Stimulated activated naive CD4-positive, alpha-beta T cell treated with Interleukin-2 at 50 U/mL for 16 hours (primary cell): ENCODE results near the gene TCERG1L.
"Not testable (repeated sequence)": the region's sequence is repeated elsewhere in the genome, so short reads cannot be mapped to it uniquely, and the experiment has no call there.

Experiments
- DNase-seq: peaks from one replicate; lab custom pipeline; 2025; lab: John Stamatoyannopoulos, UW

The TCERG1L gene

DNA sequence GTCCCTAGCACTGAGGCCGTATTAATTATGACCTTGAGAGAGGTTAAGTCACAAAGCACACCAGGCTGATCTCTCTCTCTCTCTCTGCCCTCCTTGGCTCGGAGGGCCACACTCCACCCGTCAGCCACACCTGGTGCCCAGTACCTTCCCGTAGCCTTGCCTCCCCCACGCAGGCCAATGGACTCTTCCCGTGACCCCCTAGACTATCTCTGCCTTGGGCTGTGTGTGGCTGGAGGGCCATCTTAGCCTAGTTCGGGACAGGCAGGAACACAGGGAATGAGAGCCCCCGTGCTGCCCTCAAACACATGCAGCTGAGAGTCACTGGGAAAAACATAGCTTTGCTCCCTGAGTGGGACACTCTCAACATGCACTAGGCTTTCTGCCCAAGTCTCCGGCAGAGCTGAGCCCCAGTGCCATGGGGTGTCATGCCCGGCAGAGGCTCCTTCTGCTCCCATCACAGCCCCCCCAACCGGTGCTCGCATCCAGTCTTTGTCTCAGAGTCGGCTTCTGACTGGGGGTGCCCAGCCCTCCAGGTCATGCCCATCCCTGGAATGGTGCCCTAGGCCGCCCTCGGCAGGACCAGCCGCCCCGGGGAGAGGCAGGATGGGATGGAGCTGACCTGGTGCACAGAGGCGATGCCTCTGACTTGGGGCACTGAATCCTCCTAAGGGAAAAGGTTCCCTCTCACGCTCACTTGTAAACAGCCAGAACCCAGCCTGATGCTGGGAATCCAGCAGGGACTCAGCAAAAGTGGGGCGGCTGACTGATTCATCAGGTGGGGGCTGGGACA lies 63.0 kb downstream of the TCERG1L start:
- no peak for DNase-seq

DNA sequence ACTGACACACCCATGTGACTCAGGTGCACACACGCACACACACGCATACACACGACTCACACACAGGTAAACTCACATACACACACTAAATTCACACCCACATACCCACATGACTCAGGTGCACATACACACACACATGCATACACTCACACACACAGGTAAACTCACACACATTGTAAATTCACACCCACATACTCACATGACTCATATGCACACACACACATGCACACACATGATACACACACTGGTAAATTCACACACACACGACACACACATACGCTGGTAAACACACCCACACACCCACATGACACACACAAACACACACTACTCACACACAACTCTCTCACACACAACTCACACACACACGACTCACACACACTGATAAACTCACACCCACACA lies 63.6 kb downstream of the TCERG1L start:
- no peak for DNase-seq

DNA sequence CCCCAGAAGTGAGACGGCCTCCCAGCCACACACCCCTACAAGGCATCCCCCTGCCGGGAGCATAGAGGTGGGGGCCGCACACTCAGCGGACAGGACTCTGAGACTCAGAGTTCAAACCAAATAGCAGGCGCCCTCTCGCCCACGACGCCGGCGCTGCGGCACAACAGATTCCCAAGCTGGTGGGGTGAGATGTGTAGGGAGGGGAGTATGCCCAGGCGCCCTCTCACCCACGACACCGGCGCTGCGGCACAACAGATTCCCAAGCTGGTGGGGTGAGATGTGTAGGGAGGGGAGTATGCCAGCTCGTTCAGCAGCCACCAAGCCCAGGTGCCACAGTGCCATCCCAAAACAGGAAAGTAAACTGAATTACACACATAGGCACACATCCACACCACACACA lies 64.7 kb downstream of the TCERG1L start:
- DNase-seq: no peak

DNA sequence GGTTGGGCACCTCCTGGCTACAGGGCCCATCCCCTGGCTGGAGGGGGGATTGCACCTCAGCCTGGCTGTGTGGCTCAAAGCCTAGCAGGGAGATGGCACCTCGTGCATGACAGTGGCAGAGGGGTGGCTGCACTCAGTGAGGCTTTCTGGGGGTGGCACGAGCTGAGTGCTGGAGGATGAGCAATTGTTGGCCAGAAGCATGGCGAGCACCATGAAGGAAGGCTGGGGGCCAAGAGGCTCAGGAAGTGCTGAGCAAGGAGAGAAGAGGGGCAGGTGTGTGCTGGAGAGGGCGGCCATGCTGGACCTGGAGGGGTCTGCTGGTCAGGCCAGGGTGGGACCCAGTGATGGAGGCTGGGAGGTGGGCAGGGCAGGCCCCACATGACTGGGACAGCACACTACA lies 65.4 kb downstream of the TCERG1L start:
- DNase-seq: no peak

DNA sequence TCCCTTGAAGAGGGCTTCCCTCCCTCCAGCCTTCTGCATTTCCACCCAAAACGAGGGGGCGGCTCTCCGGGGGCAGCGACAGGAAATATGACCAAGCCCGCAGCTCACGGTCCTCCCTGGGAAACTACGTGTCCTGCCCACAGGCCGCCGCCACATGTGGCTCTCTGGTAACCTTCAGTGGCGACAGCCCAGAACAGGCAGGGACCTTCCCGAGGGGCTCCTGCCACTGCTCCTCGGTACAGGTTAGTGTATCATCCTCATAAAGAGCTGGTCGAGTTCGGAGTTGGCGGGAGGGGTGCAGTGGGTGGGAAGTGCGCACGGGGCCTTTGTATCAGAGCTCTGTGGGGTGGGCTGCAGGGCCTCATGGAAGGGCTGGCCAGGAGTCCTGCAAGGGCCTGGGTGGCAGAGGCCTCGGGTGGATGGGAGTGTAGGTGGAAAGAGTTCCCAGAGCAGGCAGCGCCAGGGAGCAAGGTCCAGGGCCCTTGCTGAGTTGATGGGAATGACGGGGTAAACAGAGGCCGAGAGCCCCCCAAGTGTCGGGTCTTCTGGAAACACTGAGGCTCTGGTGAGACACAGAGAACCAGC lies 66.0 kb downstream of the TCERG1L start:
- no peak for DNase-seq

DNA sequence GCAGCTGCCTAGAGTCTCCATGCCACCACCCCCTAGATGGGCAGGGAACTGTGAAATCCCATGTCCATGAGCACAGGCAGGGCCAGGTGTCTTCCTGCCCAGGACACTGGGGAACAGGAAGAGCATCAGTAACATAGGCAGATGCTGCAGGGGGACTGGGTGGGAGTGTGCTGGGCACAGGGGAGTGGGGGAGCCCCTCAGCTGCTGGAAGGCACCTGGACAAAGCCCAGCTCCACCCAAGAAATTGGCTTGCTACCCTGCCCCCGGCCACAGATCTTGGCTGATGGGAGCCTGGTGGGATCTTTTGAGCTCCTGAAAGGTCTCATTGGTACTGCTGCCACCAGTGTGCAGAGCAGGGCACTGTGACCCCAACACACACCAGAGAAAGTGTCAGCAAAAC lies 66.7 kb downstream of the TCERG1L start:
- DNase-seq: no peak

DNA sequence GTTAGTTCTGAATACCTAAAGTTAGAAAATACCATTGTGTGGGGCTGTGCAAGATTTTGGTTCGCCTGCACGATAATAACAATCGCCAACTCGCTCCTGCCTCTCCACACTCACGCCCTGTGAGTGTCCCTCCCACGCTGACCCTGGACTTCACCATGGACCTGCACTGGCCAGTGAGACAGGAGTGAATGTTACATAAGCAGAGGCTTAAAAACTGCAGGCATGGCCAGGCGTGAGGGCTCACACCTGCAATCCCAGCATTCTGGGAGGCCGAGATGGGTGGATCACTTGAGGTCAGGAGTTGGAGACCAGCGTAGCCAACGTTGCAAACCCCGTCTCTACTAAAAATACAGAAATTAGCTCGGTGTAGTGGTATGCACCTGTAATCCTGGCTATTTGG lies 68.4 kb downstream of the TCERG1L start:
- DNase-seq: no peak

DNA sequence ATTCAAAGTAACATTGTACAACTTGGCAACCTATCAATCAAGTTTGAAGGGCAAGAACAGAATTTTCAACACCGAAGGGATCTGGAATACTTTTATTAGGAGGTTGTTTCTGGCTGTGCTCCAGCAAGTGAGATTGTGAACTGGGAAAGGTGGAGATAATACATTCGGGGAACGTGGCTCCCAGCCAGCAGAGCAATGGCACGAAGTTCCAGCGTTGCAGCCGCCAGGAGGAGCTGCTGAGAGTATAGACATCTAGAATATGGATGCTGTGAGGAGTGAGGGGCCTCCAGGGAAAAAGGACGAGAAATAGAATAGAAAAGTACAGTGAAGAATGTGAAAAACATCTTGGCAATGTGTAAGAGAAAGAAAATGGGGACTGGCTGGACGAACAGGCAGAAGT lies 69.5 kb downstream of the TCERG1L start:
- DNase-seq: no peak

DNA sequence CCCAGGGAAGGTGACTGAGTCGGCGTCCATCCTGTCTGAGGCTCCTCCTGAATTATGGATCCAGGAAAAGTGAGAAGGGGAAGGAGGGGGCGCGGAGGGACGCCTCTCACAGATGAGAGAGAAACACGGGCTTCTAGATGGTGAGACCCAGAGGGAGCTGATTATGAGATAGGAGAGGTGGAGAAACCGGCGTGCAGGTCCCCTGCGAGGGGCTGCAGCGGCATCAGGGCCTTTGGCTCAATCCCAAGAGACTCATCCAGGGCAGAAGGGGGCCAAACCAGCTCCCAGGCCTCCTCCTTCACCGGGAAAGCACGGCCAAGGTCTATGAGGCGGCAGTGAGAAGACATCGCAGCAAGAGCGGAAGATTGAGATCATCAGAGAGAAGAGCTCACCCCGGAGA lies 70.8 kb downstream of the TCERG1L start:
- no peak for DNase-seq

DNA sequence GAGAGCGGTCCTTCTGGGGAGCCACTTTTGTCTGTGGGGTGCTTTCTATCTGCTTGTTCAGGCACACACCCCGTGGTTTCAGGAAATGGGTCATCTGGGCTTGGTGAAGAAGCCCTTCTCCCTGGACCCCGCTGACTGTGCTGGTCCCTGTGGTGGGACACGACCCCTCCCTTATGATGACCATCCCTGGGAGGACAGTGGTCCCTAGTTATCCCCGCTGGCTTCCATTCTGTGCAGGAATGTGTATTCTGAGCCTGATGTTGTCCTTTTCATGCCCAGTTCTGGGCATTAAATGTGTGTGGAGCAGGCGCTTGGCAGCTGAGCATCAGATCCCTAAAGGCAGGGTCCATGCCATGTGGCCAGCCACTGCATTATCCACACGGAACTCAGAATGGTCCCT lies 71.6 kb downstream of the TCERG1L start:
- DNase-seq: no peak

DNA sequence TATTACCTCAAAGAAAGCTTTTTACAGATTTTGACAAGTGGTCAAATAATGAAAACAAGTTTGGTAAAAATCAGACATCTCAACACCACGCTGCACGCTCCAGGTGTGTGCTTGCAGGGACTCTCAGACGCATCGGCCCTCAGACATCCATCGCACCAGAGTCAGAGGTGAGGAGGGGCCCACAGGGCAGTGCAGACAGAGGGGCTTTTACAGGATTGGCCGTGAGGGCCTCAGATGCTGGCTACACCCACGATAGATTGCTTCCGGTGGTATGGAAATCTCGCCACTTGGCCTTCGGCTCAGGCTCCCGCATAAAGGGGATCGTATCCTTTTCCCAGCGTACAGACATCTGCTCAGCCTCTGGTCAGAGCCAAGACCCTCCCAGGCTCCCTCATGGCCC lies 72.1 kb downstream of the TCERG1L start:
- no peak for DNase-seq

DNA sequence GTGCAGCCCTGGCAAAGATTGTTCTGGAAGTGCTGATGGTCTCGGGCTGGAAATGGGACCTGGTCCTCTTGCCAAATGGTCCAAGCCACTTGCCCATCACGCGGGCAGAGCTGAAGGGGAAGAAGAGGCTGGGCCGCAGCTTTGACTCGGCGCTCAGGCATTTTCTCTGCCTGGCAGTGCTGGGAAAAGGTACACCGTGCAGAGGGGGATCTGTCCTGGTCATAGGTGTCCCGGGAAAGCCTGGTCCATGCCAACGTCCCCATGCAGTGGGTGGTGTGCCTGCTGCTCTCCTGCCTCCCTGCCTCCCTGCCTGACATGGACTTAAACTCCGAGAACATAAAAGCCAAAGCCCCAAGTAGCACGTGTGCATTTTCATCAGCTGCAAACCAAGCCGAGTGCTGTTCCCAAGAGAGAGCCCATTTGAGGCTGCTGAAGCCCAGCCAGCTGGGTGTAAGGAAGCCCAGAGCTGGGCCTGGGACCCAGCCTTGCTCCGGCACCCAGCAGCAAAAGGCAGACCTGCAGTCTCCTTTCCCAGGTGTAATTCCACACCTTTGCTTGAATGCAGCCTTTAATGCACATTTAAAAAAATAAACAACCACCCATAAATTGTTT lies 72.7 kb downstream of the TCERG1L start:
- no peak for DNase-seq

DNA sequence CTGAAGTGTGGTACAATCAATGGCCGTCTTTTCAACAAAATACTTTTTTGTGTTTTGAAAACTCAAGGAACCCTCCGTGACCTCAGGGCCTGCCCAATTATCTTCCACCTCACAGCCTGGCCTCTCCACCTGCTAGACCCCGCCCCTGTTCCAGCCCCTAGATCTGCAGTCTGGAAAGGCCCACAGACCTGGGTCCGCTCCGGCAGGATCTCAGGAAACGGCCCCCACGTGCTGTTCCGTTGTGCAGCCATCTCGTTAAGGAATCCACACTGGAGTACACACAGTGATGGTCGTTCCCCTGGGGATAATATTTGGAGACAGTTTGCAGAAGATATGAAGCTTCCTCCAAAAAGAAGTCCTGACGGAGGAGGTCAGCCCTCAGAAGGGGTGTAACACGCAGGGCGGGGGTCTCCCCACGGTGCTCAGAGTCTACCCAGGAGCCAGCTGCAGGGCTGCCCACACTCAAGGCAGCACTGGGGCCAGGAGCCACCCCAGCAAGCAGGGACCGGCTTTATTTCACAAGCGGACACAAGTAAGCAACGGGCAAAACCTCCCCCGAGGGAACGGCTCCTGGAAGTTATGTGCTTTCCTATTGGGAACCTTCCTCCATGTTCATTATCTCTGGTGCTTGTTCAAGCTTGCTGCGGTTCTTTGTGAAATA lies 73.4 kb downstream of the TCERG1L start:
- DNase-seq: no peak

DNA sequence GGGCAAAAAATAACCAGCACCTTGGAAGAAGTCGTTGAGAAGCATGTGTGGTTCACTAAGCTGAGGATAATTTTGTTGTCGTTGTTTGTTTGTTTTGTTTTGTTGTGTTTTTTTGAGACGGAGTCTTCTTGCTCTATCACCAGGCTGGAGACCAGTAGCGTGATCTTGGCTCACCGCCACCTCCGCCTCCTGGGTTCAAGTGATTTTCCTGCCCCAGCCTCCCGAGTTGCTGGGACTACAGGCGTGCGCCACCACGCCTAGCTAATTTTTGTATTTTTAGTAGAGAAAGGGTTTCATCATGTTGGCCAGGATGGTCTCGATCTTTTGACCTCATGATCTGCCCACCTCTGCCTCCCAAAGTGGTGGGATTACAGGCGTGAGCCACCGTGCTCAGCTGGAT lies 76.9 kb downstream of the TCERG1L start:
- DNase-seq: not testable (repeated sequence)

DNA sequence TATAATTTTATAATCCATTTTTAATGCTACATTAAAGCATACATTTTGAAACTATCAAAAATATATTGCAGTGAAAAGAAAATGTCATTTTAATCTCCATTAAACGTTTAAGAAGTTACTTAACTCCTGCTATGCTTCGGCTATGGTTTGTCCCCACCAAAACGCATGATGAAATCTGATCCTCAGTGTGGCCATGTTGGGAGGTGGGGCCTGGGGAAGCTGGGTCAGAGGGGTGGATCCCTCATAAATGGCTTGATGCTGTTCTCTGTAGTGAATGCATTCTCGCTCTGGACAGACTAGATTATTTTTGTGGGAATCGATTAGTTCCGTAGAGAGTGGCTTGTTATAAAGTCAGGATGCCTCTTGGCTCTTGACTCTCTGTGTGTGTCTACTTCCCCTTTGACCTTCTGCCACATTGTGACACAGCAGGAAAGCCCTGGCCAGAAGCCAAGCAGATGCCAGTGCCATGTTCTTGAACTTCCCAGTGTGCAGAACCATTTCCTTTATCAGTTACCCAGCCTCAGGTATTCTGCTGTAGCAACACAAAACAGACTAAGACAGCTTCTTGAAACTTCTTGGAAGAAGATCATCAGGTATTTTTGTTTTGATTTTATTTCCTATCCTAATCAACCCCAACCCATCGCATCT lies 77.8 kb downstream of the TCERG1L start:
- no peak for DNase-seq

DNA sequence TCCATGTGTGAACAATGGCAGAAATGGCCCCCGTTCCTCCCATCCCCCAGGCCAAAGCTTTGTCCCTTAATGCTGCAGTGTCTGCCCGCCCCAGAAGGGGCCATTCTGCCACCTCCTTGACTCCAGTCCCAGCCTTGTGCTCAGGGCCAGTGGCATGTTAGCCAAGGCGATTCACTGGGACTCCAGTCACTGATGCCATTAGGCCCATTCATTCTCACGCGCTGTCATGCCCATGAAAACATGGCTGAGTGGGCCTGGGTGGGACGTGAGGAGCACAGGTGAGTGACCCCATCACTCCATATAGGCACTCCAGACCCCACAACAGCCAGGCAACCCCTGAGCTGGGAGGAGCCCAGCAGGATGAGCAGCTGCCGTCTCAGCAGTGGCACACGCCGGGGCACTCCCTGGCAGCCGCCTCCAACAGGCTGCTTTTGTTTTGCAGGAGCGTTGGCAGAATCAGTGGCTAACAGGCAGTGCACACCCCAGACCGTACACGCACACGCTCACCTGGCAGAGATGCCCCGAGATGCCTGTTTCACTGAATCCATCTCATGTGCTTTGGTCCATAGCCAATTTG lies 79.5 kb downstream of the TCERG1L start:
- no peak for DNase-seq

DNA sequence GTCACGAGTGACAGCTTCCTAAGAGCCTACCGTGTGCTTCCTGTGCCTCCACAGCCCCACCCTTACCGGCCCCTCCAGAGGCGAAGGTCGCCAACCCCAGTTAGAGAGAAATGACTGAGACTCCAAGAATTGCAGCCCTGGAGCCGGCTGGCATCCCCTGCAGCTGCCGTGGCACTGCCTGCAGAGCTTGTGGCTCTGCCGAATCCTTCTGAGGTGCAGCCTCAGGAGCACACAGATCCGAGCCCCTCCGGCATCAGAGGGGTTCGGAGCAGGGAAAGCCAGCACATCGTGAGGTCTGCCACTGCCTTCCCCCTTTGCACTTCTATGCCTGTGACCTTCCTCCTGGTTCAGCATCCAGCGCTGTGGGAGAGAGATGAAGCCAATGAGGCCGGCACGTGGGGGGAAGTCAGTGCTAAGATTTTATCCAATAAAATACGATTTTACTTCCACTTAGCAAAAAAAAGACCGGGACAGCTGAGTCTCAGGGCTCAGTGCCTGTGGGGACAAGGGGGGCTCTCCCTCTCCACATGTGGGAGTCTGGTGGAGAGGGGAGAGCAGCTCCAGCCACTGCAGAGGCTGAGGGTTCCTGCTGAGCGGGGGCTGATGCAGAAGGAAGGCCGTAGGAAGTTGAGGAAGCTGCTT lies 80.1 kb downstream of the TCERG1L start:
- no peak for DNase-seq

DNA sequence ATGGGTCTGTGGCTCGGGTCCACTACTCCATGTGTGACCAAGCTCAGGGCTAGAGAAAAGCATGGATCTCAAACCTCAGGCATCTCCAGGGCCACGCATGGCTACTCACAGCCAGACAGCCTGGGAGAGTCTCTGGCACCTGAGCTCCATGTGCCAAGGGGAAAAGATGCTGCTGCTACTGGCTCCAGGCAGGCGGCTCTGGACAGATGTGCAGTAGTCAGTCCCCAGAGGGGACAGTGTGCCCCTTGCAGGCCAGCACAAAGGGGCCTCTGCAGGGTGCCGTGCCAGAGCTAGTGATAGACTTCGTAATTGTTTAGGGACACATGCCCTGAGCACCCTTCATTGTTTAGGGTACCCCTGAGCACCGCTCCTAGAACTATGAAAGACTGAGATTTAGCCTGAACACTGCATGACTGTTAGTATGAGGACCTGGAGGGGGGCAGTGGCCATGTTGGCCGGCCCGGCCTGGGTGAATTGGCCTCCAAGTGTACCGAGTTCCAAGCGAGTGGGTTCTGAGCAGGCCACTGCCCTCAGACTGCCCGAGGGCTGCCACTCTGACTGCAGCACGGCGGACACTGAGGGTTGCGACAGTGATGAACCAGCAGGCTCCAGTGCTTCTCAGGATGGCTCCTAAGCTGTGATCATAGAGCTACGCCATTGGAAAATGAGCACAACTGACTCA lies 80.7 kb downstream of the TCERG1L start:
- DNase-seq: no peak

DNA sequence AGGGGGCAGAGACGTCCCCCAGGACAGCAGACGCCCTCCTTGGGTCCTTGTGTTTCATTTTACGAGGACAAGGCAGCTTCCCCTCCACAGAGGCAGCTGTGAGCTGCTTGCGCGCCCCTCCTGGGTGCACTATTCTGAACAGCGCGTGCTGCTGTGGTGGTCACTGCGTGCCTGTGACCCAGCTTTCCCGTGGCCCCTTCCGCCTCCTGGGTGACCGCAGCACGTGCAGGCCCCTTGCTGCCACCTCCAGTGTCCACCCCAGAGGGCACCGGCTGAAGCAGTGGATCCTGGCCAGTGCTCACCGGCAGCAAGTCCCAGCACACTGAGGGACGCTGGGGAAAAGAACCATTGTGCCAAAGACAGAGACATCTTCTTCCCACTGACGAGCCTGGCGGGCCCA lies 81.4 kb downstream of the TCERG1L start:
- no peak for DNase-seq

DNA sequence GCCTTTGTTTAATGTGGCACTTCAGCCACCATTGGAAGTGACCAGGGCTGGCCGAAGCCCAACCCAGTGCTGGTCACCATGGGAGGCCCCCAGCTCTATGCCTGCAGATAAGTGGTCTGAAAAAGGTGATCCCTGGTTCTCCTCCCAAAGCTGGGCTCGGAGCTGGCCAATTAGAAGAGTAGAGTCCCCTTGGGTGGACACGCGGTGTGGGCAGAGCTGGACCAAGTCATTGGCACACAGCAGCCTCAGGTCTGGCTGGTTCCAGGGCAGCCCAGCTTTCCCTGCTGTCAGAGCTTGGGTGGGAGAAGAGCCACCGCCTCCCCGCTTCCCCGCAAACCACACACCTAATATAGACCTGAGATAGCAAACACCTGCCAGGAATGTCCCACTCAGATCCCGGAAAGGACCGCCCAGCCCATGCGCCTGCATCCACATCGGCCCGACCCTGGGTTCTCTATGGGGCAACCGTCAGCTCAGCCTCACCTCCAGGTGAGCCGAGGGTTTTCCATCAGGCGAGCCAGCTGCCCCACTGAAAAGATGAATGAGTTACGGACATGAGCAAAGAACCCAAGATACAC lies 84.3 kb downstream of the TCERG1L start:
- DNase-seq: no peak
